T-helper 17 cell (primary cell): Measurements from ENCODE around the gene POLE. TPM values are rescaled to one million over a fixed set of nuclear protein-coding genes. Genes with fewer than 3 reads are reported as not detected.

Experiments used
- ATAC-seq: fragments of 150-1000 bp; cut with Tn5 transposase; 2 replicates; pipeline ENCODE4 v1.10.0; 2021; ENCODE audit warnings: mild to moderate bottlenecking, moderate library complexity
- DNase-seq, 3 donors: peaks; one replicate each; pipeline versions ENCODE4 v3.0.0 to v3.0.0-alpha.2; 2020 to 2021
- H3K9me3 ChIP-seq: one replicate; pipeline ENCODE4 v1.7.0; 2013; ENCODE audit warnings: low read length, mild to moderate bottlenecking; ENCODE audit not compliant: control insufficient read depth, poor library complexity, severe bottlenecking
- H3K27ac Mint-ChIP-seq: one replicate; pipeline ENCODE4 v1.8.0; 2022; ENCODE audit warnings: mild to moderate bottlenecking, moderate library complexity, mixed read lengths
- H3K27me3 Mint-ChIP-seq: one replicate; pipeline ENCODE4 v1.8.0; 2022; ENCODE audit warnings: mixed read lengths
- H3K36me3 Mint-ChIP-seq: one replicate; pipeline ENCODE4 v1.8.0; 2022; ENCODE audit warnings: low read depth, mixed read lengths
- H3K4me1 Mint-ChIP-seq: one replicate; pipeline ENCODE4 v1.8.0; 2022; ENCODE audit warnings: mild to moderate bottlenecking, mixed read lengths
- H3K4me3 Mint-ChIP-seq: one replicate; pipeline ENCODE4 v1.8.0; 2022; ENCODE audit warnings: mild to moderate bottlenecking, moderate library complexity, mixed read lengths
- total RNA-seq, 4 donors: library from RNA in 2 of 4; stranded (reverse) in 2 of 4; gene quantifications; one replicate each; pipeline ENCODE4 v1.2.3 and lab custom pipeline; 2022 to 2026

Gene POLE
- total RNA-seq, 2 donors from 2014 or later = 50.4 to 54.7 TPM

DNA sequence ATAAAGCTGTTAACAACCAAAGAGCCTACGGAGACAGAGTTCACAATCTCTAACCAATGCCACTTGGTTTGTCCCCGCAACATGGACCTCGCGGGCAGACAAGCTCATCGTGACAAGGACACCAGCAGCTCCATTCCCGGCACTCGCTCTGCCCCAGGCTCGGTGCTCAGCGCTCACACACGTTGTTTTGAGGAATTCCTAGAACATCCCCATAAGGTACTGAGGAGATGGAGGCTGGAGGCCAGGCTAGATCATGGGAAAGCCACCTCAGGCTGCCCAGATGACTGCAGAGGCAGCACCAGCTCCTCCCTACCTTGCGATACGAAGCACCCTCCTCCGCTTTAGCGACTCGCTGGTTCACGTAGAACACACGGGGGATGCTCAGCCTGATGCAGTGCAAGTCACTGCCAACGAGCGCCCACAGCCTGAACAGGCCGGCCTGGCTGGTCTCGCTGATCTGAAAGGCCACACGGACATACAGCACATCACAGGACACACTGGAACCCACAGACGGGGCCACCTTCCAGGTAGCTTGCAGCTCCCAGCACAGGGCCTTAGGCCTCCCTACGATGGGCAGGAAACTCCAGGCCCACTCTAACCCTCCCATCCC, 38.4 kb downstream of the POLE start:
- Mint-ChIP-seq H3K36me3 (peaks cover 2% of the 10 kb centered on the region), H3K4me3 (no peak overlapping the region), H3K4me1 (peaks cover 3% of the 10 kb centered on the region), H3K27me3 (no peaks in the 10 kb centered on the region), H3K27ac (peak overlapping the region; percentile 16)
- no peaks in the 10 kb centered on the region for H3K9me3 ChIP-seq
- DNase-seq (no peak), ATAC-seq (no peak)

DNA sequence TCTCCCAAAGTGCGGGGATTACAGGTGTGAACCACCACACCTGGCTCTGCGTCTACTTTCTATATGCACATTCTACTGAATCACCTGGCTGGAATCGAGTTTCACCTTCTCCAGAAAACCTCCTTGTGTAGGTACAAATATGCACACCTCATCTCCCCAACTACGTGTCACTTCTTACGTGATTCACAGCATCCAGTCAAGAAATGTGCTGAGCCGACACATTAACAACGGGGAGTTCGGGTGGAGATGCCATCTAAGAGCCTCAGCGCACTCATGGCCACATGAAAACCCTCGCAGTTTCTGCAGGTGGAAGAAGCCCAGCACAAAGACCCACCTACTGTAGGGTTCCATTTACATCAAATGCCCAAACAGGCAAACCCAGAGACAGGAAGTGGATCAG, 39.3 kb downstream of the POLE start:
- ATAC-seq (no peak), DNase-seq (no peak)
- Mint-ChIP-seq H3K4me1 (peaks cover 3% of the 10 kb centered on the region), H3K36me3 (peaks cover 2% of the 10 kb centered on the region), H3K27ac (peak overlapping the region; percentile 14), H3K4me3 (no peak overlapping the region), H3K27me3 (no peaks in the 10 kb centered on the region)
- H3K9me3 ChIP-seq = no peaks in the 10 kb centered on the region

DNA sequence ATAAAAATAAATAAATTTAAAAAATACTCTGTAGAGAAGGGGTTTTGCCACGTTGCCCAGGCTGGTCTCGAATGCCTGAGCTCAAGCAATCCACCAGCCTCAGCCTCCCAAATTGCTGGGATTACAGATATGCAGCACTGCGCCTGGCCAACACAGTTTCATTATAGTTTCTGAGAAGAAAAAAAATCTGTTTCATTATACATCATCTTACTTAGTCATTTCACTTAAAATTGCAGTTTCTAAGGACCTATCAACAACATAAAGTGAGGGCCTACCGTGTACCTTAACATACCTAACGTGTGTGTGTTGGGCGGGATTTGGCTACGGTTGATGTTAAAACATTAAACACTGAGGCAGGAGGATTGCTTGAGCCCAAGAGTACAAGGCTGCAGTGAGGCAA, 40.3 kb downstream of the POLE start:
- H3K4me1 Mint-ChIP-seq = no peaks in the 10 kb centered on the region
- H3K4me3 Mint-ChIP-seq = no peak overlapping the region
- ATAC-seq = no peak
- peaks cover under 1% of the 10 kb centered on the region for H3K36me3 Mint-ChIP-seq
- H3K9me3 ChIP-seq = no peaks in the 10 kb centered on the region
- H3K27ac Mint-ChIP-seq = no peak overlapping the region
- no peaks in the 10 kb centered on the region for H3K27me3 Mint-ChIP-seq
- DNase-seq = no peak

DNA sequence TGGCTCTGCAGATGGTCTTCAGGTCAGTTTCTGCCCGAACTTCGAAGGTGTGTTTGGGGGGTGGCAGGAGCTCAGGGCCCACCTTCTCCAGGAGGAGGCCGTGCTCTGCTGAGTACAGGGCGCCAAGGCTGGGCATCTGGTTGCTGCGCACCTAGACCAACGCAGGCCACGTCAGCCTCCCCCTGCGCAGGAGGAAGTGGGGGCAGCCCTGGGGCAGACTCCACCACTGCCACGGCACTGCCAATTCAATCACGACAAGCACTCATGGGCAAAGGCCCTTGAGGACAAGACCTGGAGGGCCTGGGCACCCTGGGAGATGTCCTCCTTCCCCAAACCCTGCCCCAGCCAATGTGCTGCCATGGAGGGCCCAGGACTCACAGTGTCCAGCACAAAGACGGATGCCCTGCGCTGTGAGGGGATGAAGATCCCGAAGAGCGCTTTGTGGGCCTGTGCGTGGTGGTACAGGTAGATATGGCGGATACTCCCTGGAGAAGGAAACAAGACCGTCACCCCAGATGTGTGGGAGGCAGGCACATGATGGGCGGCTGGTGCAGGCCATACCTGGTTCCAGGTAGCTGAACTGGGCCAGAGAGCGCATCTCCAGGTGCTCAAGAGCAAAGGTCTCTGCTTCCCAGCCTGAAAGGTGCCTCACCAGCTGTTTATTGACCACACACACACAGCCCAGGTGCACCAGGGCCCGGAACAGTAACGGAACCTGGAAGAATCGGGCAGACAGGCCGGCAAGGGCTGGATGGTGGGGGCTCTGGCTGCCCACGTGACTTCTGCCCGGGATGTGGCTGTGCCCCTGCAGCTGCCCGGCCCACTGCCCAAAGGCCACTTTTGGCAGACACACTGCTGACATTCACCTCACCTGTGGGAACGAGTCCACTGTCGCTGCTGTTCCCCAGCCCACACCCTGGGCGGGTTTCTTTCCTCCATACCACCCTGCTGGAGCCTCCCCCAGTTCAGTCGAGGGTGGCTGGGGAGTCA, 44.0 kb downstream of the POLE start:
- DNase-seq = no peak
- H3K9me3 ChIP-seq = no peaks in the 10 kb centered on the region
- H3K36me3 Mint-ChIP-seq = peaks cover 8% of the 10 kb centered on the region
- H3K27ac Mint-ChIP-seq = no peak overlapping the region
- no peak overlapping the region for H3K4me3 Mint-ChIP-seq
- no peaks in the 10 kb centered on the region for H3K27me3 Mint-ChIP-seq
- ATAC-seq = no peak
- peaks cover 2% of the 10 kb centered on the region for H3K4me1 Mint-ChIP-seq

DNA sequence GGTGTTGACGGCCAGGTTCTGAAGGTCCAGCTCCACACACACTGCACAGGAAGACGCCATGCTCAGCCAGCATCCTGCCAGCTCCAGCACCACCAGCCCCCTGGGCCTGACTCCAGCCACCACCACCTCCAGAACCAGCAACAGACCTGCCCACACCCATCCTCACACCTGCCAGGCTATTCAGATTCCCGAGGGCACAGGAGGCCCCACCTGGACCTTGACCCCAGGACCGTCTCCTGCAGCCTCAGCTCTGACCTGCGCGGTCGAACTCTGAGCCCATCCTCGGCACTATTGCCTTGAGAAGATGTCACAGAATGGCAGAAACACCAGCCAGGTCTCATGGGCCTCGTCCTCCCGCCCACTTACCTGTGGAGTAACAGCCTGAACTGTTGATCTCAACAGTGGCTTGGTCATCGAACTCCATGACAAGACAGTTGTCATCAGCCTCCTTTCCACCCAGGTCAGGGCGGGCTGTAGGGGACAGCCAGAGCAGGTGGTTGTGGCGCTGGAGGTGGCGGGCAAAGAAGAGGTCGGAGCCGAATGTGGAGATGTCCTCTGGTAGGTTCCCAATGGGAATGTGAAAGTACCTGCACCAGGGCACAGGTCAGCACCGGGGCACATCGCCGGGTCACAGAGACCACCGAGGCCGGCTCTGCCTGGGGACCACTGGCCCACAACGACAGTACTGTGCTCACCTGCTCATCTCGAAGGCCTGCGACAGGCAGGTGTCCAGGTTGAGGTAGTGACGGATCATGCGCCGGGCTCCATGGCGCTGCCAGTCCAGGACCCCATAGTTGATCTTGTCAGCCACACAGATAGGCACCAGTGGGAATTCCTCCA, 45.1 kb downstream of the POLE start:
- H3K27ac Mint-ChIP-seq = peak overlapping the region; percentile 65
- ATAC-seq (no peak), DNase-seq (no peak)
- H3K9me3 ChIP-seq = no peaks in the 10 kb centered on the region
- peaks cover 2% of the 10 kb centered on the region for H3K4me1 Mint-ChIP-seq
- peaks cover 8% of the 10 kb centered on the region for H3K36me3 Mint-ChIP-seq
- H3K4me3 Mint-ChIP-seq = no peak overlapping the region
- no peaks in the 10 kb centered on the region for H3K27me3 Mint-ChIP-seq

DNA sequence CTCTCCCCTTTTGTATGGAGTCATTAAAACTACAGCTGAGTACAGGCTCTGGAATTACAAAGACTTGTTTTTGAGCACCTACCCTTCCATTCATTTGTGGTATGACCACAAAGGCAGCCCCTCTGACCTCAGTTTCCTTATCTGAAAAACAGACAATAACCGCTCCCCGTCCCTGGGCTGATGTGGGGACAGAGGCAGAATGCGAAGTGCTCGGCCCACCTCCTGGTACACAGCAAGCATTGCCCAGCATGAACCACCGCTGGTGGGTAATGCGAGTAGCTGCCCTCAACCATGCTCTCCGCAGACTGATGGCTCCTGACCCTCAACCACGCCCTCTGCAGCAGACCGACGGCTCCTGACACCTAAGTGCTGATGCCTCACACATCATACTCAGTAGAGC, 46.2 kb downstream of the POLE start:
- Mint-ChIP-seq H3K27me3 (no peaks in the 10 kb centered on the region), H3K27ac (peak overlapping the region; percentile 65), H3K4me3 (no peak overlapping the region), H3K36me3 (peaks cover 8% of the 10 kb centered on the region), H3K4me1 (peaks cover 4% of the 10 kb centered on the region)
- no peaks in the 10 kb centered on the region for H3K9me3 ChIP-seq
- no peak for DNase-seq
- ATAC-seq = no peak

DNA sequence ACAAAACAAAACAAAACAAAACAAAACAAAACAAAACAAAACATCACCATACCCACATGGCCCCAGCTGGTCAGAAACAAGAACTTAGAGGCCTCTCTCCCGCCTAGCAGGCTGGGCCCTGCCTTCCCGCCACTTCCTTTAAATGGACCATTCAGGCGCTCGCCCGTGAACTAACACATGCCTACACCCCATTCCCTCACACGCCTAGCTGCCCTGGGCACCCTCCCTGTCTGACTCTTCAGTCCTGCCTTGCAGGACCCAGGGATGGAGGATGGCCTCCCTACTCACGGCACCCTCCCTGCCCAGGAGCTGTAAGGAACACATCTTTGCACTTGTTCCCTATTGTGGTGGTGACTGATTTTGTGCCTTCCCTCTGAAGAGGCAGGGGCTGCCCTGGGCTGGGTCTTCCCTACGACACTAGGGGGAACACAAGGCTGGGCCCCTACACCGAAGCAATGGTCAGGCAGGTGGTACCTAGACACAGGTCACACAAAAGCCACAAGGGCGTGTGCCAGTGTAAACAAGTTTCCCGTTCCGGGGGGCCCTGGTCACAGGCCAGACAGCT, 47.1 kb downstream of the POLE start:
- no peak overlapping the region for H3K4me3 Mint-ChIP-seq
- no peak for DNase-seq

DNA sequence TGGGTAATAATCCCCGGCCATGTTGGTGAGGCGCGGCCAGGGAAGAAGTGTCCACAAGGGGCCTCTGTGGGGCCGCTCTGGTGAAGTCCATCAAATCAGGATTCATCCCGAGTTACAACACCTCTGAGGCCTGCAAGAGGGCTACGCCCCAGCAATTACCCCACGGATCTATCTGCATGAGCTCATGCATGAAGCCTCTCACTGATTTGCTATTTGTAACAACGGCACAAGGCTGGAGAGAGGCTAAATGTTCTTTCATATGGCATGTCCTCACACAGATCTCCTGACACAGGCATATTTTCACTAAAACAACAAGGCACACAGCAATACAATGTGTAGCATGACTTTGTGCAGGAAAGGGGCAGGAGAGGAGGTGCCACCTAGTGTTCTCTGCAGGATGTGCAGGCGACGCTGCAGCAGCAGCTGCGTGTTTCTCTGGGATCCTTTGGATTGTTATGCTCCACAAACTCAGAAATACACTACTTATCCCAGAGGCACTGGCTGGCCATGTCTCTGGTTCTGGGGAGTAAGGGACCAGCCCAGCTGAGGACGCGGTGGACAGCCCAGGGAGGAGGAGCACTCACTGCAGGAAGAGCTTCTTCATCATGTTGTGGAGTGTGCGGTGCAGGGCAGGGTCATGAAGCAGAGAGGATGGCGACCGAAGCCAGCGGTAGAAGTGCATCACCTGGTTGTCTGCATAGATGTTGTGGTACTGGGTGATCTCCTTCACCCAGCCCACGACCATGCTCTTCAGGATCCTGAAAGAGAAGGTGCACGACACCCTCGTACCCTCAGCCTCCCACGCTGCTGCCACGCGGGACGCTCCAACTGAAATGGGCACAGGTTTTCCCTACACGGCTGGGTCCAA, 48.4 kb downstream of the POLE start:
- Mint-ChIP-seq H3K27me3 (no peaks in the 10 kb centered on the region), H3K4me1 (peaks cover 7% of the 10 kb centered on the region), H3K4me3 (no peak overlapping the region), H3K27ac (no peak overlapping the region), H3K36me3 (peaks cover 8% of the 10 kb centered on the region)
- DNase-seq = no peak
- ATAC-seq = no peak
- no peaks in the 10 kb centered on the region for H3K9me3 ChIP-seq

More for the DNA sequence above, 47.1 kb downstream of the POLE start:
- peaks cover 4% of the 10 kb centered on the region for H3K4me1 Mint-ChIP-seq
- H3K36me3 Mint-ChIP-seq = peaks cover 8% of the 10 kb centered on the region
- no peak for ATAC-seq
- no peaks in the 10 kb centered on the region for H3K27me3 Mint-ChIP-seq
- H3K27ac Mint-ChIP-seq = no peak overlapping the region
- H3K9me3 ChIP-seq = no peaks in the 10 kb centered on the region

DNA sequence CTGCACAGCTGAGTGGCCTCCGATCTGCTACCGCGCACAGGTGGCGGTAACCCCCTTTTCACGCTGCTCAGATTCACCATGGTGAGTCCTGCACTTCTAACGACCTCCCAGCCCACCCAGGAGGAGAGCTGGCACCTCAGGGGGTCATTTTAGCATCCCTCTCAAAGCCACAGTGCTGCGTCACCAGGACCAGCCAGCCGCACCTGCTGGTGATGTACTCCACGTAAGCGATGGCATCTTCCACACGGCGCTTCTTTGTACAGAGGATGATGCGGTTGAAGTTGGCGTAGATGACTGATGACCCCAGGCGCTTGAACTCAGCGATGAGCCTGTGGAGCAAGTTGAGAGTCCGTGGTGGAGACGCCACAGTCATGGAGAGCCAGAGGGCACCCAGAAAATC, 49.3 kb downstream of the POLE start:
- no peak for DNase-seq
- H3K36me3 Mint-ChIP-seq = peaks cover 8% of the 10 kb centered on the region
- H3K4me3 Mint-ChIP-seq = no peak overlapping the region

DNA sequence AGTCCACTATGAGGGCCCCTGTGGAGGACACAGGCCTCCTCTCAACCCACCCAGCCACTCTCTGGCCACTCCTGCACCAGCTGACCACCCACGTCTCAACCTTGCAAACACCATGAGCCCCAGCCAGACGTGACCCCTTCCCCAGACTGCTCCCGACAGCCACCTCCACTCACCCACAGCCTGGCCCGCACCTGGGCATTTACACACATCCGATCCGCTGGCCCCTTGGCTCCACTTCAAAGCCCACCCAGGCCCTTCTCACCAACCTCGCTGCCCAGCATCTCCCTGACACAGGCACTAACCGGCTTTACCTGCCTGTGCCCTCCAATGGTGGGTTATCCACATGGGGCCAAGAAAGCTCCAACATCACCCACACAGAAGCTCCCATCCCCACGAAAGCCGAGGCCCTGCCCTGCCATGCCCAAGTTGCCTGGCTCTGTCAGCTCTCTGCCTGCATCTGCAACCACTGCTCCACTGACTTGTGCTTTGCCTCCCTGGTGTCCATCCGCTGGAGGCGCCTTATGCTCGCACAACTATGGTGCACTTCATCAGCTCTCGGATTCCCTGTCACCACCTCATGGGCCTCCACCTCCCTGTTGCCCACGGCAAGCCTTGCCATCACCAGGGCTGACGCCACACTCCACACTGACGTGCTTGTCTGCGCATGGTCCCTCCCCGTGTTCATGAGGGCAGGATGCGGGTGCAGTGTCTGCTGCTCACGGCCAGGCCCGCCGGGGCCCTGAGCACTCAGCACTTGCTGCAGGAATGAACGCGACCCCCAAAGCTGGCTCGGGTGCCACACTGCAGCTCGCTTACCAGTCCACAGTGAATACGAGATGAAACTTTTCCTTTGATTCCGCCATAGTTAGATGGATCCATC, 51.8 kb downstream of the POLE start:
- Mint-ChIP-seq H3K4me3 (no peak overlapping the region), H3K4me1 (peaks cover 7% of the 10 kb centered on the region), H3K36me3 (peaks cover 11% of the 10 kb centered on the region), H3K27ac (peak overlapping the region; percentile 37), H3K27me3 (no peaks in the 10 kb centered on the region)
- ATAC-seq = no peak
- no peaks in the 10 kb centered on the region for H3K9me3 ChIP-seq
- no peak for DNase-seq

More for the DNA sequence above, 49.3 kb downstream of the POLE start:
- Mint-ChIP-seq H3K27ac (no peak overlapping the region), H3K27me3 (no peaks in the 10 kb centered on the region), H3K4me1 (peaks cover 7% of the 10 kb centered on the region)
- no peaks in the 10 kb centered on the region for H3K9me3 ChIP-seq
- ATAC-seq = no peak

DNA sequence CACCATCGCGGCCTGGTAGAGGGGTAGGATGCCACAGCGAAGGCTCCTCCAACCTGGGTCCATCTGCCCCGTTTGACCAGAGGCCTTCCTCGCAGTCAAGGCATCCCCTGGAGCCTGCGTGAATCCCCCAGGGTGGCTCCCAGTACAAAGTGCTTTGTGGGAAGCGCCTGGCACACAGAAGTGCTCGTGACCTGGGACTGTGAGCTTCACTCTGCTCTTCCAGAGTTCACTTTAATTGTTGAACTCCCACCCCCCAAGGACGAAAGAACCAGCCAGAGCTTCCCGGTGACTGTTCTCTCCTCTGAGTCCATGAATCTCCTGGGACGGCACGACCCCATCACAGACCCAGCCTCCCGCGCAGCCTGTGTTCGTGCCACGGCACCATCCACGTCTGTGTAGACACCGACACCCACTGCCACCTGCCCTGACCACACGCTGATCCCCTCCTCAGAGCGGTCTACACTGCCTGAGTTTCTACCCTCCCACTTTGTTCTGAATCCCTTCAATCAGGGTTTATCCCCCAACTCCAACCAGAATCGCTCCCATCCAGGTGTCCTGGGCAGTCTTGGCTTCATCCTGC, 52.6 kb downstream of the POLE start:
- no peak for ATAC-seq
- Mint-ChIP-seq H3K36me3 (peaks cover 14% of the 10 kb centered on the region), H3K4me3 (no peak overlapping the region), H3K27ac (no peak overlapping the region), H3K4me1 (peaks cover 6% of the 10 kb centered on the region), H3K27me3 (no peaks in the 10 kb centered on the region)
- H3K9me3 ChIP-seq = no peaks in the 10 kb centered on the region
- no peak for DNase-seq
